ENCODE results near the gene HMCES. TPM values are rescaled to one million over a fixed set of nuclear protein-coding genes. Genes with fewer than 3 reads are reported as not detected.
A peak's percentile ranks its signal among the peaks of the same experiment; 100 is the strongest.

Gene HMCES
- total and polyA plus RNA-seq, 2 of the 13 experiments (the other 11 are each of a cell fraction or from before 2014, with no cell fraction given) = 16.1 to 37.5 TPM

- TF ChIP-seq ZHX2 (IDR thresholded peaks at IDR 0.05; ENCODE audit: low read depth) (peak; percentile 41; the same call in 1 of the 2 replicates), ZHX2 (CRISPR knock-in tag; IDR thresholded peaks at IDR 0.05; ENCODE audit: borderline replicate concordance) (no peak), ZNF567 (CRISPR knock-in tag; IDR thresholded peaks at IDR 0.05; ENCODE audit: borderline replicate concordance) (no peak), DZIP1 (CRISPR knock-in tag; IDR thresholded peaks at IDR 0.05) (no peak), DNMT1 (CRISPR knock-in tag; IDR thresholded peaks at IDR 0.05) (no peak; the same call in 1 of the 2 replicates), SAFB2 (CRISPR knock-in tag; IDR thresholded peaks at IDR 0.05; ENCODE audit: borderline replicate concordance, low read depth) (no peak), ZNF501 (CRISPR knock-in tag; IDR thresholded peaks at IDR 0.05) (peak; percentile 96), ZNF326 (CRISPR knock-in tag; IDR thresholded peaks at IDR 0.05; ENCODE audit: borderline replicate concordance) (no peak), BRCA1 (CRISPR knock-in tag; IDR thresholded peaks at IDR 0.05) (peak; percentile 46; the same call in 1 of the 2 replicates), RBFOX2 (IDR thresholded peaks at IDR 0.05; ENCODE audit: low read depth, low read length) (peak; percentile 99), MBNL3 (CRISPR knock-in tag; conservative IDR thresholded peaks at IDR 0.05) (no peak), MYC (CRISPR knock-in tag; IDR thresholded peaks at IDR 0.05; ENCODE audit: borderline replicate concordance) (peak; percentile 66; the same call in 1 of the 2 replicates), ZFP37 (CRISPR knock-in tag; IDR thresholded peaks at IDR 0.05; ENCODE audit: borderline replicate concordance) (0 out of 2 replicates have a peak, but pooled peaks have one; percentile 54), ZNF552 (CRISPR knock-in tag; IDR thresholded peaks at IDR 0.05; ENCODE audit: borderline replicate concordance) (0 out of 2 replicates have a peak, but pooled peaks have one; percentile 16), RXRB (CRISPR knock-in tag; IDR thresholded peaks at IDR 0.05; ENCODE audit: borderline replicate concordance) (peak; percentile 63)
- TF ChIP-seq, protein P1, sequence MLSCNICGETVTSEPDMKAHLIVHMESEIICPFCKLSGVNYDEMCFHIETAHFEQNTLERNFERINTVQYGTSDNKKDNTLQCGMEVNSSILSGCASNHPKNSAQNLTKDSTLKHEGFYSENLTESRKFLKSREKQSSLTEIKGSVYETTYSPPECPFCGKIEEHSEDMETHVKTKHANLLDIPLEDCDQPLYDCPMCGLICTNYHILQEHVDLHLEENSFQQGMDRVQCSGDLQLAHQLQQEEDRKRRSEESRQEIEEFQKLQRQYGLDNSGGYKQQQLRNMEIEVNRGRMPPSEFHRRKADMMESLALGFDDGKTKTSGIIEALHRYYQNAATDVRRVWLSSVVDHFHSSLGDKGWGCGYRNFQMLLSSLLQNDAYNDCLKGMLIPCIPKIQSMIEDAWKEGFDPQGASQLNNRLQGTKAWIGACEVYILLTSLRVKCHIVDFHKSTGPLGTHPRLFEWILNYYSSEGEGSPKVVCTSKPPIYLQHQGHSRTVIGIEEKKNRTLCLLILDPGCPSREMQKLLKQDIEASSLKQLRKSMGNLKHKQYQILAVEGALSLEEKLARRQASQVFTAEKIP (CRISPR knock-in tag; IDR thresholded peaks at IDR 0.05; ENCODE audit: borderline replicate concordance) = no peak
- TF ChIP-seq, protein P2, sequence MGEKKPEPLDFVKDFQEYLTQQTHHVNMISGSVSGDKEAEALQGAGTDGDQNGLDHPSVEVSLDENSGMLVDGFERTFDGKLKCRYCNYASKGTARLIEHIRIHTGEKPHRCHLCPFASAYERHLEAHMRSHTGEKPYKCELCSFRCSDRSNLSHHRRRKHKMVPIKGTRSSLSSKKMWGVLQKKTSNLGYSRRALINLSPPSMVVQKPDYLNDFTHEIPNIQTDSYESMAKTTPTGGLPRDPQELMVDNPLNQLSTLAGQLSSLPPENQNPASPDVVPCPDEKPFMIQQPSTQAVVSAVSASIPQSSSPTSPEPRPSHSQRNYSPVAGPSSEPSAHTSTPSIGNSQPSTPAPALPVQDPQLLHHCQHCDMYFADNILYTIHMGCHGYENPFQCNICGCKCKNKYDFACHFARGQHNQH (CRISPR knock-in tag; IDR thresholded peaks at IDR 0.05) = peak; percentile 67; the same call in 1 of the 2 replicates
Observed at GRCh38 chr3:129316248-129317013, 37.8 kb downstream of the HMCES start (continued).
